Fibroblast of pulmonary artery (primary cell): ENCODE data around the gene AQP5.

Source experiments
- DNase-seq: peaks from one replicate; pipeline ENCODE4 v3.0.0-alpha.2; 2010; ENCODE audit warnings: low read depth
- H3K4me3 ChIP-seq: replicated peaks from 2 replicates; pipeline ENCODE4 v1.5.1; 2011; ENCODE audit warnings: low read depth, mild to moderate bottlenecking, control low read depth, low read length, moderate library complexity
- TF ChIP-seq, protein P1 (sequence below): IDR thresholded peaks from 2 replicates; pipeline ENCODE4 v1.5.1; 2011; ENCODE audit warnings: mild to moderate bottlenecking, control low read depth, low read length, inconsistent platforms; ENCODE audit errors: missing control alignments

The AQP5 gene

DNA sequence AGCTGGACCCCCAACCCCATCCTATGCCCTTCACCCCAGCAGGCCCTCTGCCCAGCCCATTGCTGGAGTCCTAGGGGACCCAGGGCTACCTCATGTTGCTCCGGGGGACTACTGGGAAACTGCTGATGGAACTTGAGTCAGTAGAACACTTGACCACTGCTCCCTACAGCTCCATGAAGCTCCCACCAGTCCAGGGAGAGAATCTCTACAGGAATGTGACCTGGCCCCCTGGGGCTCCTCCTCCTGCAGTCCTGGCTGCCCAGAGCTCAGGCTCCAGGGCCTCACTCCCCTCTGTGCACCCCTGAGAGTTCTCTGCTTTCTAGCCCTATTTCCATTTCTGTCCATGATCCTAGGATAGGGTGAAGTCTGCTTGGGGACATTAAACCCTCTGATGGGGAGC lies 22.0 kb upstream of the AQP5 start:
- no peak overlapping the region for H3K4me3 ChIP-seq
- TF ChIP-seq, protein P1, sequence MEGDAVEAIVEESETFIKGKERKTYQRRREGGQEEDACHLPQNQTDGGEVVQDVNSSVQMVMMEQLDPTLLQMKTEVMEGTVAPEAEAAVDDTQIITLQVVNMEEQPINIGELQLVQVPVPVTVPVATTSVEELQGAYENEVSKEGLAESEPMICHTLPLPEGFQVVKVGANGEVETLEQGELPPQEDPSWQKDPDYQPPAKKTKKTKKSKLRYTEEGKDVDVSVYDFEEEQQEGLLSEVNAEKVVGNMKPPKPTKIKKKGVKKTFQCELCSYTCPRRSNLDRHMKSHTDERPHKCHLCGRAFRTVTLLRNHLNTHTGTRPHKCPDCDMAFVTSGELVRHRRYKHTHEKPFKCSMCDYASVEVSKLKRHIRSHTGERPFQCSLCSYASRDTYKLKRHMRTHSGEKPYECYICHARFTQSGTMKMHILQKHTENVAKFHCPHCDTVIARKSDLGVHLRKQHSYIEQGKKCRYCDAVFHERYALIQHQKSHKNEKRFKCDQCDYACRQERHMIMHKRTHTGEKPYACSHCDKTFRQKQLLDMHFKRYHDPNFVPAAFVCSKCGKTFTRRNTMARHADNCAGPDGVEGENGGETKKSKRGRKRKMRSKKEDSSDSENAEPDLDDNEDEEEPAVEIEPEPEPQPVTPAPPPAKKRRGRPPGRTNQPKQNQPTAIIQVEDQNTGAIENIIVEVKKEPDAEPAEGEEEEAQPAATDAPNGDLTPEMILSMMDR, result no peak
- no peak for DNase-seq

DNA sequence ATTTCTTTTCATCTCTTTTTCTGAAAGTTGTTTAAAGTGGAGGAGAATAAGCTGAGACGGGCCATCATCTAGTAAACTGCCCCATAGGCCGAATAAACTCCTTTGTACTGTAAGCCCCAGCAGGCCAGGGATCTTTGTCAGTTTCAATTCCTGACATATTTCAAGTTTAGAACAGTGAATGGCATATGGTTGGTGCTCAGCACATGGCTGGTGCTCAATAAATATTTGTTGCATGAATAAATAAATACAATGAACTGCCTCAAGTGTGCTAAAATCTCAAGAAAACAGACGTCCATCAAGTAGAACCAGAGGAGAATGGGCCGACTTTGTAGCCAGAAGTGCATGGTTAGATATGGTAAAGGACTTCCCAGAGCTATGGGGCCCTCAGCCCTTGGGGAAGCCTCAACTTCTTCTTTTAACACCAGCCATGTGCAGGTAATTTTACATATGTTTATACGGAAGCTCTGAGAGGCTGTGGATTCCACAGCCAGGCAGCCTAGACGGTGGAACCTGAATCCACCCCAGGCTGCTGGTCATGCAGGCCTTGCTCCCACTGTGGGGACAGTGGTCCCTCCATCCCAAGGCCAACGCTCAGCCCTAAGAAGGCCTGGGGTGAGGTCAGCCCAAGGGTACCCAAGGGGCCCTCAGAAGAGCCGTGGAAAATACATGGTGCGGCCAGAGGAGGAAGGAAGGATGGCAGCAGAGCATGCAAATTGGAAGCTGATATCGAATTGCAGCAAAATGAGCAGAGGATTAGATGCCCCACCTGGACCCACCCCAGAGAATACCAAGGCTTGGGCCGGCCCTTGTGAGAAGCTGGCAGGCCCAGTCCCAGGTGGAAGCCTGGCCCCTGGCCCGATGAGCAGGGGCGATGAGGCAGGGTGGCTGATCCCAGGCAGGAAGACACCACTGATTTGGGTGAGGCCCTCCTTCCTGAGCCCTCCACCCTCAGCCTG lies 19.8 kb upstream of the AQP5 start:
- no peak for DNase-seq
- TF ChIP-seq, protein P1, result no peak
- no peak overlapping the region for H3K4me3 ChIP-seq

- TF ChIP-seq, protein P1, result no peak
- H3K4me3 ChIP-seq, result no peak overlapping the region
- no peak for DNase-seq
Observed at GRCh38 chr12:49942512-49942893, 19.2 kb upstream of the AQP5 start.

DNA sequence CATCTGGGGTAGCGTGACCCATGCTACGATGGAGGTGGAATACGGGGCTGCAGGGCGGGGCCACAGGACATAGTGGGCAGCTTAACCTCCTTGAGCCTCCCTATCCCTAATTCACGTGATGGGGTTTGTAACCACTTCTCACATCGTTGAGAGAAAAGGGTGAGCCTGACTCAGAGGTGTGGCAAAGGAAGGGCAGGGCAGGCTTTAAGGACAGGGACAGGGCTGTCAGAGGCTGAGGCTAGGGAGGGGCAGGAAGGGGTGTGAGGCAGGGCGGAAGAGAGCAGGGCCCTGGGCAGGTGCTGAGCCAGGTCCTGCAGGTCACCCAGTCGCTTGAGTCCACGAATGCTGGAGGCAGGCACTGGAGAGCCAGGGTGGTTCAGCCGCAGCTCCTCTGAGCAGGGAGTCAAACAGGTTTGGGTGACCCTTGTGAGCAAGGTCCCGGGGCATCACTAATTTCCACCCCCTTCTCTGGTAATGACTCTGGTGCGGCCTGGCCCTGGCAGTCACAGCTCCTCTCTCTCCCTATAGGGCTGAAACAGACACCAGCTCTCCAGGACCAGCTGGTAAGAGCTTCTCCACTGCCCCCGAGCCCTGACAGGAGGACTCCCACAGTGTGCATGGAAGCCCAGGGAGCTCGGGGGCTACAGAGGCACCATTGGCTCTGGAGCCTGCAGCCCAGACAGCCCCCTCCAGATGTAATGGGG lies 18.6 kb upstream of the AQP5 start:
- TF ChIP-seq, protein P1, result no peak
- no peak overlapping the region for H3K4me3 ChIP-seq
- DNase-seq, result no peak

GRCh38 chr12:49943625-49943960 lies 18.1 kb upstream of the AQP5 start:
- H3K4me3 ChIP-seq, result no peak overlapping the region
- DNase-seq, result no peak
- TF ChIP-seq, protein P1, result no peak

DNA sequence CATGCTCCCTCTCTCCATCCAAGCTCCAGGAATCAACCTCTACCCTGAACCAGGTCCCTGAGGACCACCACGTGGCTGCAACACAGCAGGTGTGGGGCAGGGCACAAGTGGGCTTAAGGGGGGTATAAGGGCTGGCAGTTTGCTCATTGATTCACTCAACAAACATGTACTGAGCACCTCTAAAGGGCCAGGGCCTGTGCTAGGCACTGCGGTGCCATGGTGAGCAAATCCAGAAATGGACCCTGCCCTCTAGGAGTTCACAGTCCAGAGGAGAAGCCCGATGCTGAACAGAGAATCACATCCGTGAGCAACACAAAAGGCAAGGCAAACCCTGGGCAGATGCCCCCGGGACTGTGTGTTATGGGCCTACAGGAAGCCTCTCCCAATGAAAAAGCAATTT lies 17.6 kb upstream of the AQP5 start:
- DNase-seq, result no peak
- H3K4me3 ChIP-seq, result no peak overlapping the region
- TF ChIP-seq, protein P1, result no peak
